CD4-positive, alpha-beta T cell treated with Interleukin-10 for 1 hour (primary cell): Measurements from ENCODE around the gene ANKMY1.
"Not testable (repeated sequence)": the region's sequence is repeated elsewhere in the genome, so short reads cannot be mapped to it uniquely, and the experiment has no call there.

Experiments
- DNase-seq: peaks from one replicate; pipeline ENCODE4 v3.0.0-alpha.2; 2020

ANKMY1 gene

DNA sequence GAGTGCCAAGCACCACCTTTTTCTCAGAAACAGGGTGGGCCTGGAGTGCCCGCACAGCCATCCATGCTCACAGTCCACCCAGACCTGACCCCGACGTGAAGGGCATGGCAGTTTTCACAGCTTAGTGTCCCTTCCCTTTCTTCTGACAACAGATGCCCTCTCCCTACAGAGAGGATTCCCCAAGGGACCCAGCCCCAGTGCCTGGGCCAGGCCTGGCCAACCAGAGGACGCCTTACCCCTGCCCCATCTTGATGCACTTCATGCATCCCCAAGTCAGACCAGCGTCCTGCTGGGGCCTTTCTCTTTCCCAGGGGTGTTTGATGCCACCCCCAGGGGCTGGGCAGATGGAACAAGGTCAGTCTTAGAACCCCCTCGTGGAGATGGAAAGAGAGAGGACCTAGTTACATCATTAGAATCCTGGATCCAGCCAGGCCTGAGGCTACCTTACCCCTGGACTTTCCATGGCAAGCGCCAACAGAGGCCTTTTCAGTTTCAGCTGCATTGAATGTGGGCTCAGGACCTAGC is 3.8 kb downstream of the ANKMY1 start:
- no peak for DNase-seq

DNA sequence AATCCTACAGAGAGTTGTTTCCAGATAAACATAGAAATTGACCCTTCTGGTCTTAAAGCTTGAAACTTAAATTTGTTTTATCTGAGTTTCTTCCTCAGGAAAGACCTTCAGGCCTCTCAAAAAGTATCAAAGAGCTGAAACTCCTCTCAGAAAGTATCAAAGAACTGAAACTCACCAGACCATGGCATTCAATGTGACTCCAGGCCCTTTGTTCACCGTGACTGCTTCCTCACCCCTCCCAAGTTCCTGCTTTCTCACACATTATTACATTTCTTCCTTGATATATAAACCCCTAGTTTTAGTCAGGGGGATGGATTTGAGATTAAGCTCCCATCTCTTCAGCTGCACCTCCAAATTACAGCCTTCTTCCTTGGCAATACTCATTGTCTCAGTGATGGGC is 6.0 kb downstream of the ANKMY1 start:
- no peak for DNase-seq

DNA sequence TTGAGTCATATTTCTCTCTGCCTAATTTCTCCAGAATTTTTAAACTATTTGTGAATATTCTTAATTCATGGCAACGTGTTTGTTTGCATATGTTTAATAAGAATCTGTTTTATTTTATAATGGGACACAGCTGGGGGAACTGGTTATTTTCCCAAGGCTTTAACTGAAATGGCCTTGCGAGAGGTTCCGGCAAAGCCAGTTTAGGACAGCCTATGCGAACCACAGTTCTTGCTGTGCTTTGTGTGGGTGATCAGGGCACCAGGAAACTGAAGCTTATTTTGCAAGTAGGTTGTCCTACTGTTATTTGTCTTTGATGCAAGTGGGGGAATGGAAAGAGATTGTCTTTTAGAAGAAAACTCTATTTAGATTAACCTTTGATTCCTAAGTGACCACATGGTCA is 6.5 kb downstream of the ANKMY1 start:
- no peak for DNase-seq

DNA sequence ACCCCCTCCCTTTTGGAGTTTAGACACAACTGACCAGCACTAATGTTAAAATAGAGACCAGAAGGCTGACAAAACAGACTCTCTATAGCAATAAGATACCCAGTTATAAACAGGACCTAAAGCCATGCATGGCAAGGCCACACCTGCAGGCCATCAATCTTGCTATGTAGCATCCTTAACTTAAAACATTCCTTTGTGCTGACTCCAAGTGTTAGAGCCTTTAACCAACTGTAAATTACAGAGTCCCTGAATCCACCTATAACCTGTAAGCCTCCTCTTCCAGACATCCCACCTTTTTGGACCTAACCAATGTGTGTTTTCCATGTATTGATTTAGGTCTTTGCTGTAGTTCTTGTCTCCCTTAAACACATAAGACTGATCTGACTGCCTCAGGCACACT is 17.9 kb downstream of the ANKMY1 start:
- no peak for DNase-seq

DNA sequence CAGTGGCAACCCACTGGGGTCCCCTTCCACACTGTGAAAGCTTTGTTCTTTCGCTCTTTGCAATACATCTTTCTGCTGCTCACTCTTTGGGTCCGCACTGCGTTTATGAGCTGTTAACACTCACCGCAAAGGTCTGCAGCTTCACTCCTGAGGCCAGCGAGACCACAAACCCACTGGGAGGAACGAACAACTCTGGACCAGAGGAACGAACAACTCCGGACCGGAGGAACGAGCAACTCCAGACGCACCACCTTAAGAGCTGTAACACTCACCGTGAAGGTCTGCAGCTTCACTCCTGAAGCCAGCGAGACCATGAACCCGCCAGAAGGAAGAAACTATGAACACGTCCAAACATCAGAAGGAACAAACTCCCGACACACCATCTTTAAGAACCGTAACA is 18.7 kb downstream of the ANKMY1 start:
- DNase-seq, result not testable (repeated sequence)

DNA sequence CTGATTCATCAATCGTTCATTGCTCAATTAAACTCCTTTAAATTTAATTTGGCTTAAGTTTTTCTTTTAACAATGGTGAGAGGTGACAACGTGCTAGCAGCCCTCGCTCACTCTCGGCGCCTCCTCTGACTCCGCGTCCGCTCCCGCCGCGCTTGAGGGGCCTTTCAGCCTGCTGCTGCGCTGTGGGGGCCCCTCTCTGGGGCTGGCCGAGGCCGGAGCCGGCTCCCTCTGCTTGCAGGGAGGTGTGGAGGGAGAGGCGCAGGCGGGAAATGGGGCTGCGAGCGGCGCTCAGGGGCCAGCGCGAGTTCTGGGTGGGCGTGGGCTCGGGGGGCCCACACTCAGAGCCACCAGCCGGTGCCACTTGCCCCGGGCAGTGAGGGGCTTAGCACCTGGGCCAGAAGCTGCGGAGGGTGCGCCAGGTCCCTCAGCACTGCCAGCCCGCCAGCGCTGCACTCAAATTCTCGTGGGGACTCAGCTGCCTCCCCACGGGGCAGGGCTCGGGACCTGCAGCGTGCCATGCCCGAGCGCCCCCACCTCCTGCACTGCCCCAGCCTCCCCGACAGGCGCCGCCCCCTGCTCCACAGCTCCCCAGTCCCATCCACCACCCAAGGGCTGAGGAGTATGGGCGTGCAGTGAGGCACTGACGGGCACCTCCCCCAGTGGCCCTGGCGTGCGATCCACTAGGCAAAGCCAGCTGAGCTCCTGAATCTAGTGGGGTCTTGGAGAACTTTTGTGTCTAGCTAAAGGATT is 19.6 kb downstream of the ANKMY1 start:
- DNase-seq, result no peak

DNA sequence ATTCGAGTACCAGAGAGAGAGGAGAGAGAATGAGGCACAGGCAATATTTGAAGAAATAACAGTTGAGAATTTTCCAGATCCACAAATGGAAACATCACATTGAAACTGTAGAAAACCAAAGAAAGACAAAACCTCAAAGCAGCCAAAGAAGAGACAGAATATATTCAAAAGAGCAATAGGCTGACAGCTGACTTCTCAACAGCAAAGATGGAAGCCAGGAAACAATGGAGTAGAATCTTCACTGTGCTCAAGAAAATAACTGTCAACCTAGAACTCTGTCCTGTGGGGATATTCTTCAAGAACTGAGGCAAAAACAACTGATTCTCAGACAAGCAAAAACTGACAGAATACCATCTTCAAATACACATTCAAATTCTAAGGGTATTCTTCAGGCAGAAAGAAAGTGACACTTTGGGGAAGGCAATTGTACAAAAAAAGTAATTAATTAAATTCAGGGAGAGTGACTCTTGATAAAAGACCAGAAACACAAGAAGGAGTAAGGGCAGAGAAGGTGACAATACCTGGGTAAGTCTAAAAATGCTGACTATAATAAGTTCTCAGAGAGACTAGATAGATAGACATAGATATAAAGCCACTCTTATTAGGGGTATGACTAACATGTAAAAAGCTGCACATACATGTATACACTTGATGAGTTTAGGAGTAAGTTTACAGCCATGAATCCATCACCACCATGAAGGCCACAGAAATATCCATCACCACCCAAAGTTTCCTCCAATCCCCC is 25.6 kb downstream of the ANKMY1 start:
- DNase-seq, result no peak

DNA sequence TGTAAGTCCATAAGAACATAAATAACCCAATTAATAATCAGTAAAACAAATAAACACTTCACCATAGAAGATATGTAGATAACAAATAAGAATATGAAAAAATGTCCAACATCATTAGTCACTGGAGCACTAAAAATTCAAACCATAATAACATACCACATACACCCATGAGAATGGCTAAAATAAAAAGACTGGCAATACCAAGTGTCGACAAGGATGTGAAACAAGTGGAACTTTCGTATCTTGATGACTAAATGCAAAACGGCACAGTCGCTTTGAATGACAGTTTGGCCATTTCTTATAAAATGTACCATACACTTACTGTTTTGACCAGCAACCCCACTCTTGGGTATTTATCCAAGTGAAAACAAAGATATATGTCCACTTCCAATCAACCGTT is 26.8 kb downstream of the ANKMY1 start:
- DNase-seq, result no peak

DNA sequence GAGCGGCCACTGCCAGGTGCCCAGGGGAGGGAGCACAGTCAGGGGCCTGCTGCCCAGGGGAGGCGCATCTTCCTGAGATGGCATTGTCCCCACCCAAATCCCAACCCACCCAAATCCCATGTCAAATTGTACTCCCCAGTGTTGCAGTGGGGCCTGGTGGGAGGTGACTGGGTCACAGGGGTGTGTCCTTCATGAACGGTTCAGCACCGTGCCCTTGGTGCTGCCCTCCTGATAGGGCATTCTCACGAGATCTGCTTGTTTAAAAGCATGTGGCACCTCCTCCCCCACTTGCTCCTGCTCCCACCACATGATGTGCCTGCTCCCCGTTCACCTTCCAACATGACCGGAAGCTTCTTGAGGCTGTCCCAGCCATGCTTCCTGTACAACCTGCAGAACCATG is 27.6 kb downstream of the ANKMY1 start:
- no peak for DNase-seq

DNA sequence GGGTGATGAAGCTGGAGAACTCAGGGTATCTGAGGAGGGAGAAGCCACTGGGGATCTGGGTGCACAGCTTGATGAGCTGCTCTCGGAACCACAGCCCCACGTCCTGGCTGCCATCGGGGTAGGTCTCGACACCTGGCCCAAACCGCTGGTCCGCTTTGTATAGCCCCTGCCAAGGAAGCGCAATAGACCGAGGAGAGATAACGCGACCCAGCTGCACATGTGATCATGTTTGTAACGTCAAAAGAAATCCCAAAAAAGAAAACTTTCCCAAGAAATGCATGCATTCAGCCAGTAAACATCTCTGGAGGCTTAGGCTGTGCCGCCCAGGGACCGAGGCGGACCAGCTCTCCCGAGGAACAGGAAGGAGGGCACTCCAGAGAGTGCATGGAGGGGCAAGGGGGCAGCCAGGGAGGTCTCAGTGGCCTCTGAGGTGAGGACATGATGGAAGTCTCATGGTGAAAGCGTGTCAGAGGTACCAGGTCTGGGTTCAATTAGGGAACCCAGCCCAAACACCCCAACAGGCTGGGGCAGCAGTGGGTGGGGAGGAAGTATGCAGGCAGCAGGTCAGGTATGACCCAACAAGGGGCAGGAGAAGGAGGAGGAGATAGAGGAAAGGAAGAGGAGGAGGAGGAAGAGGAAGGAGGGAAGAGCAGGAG is 28.3 kb downstream of the ANKMY1 start:
- DNase-seq, result no peak

DNA sequence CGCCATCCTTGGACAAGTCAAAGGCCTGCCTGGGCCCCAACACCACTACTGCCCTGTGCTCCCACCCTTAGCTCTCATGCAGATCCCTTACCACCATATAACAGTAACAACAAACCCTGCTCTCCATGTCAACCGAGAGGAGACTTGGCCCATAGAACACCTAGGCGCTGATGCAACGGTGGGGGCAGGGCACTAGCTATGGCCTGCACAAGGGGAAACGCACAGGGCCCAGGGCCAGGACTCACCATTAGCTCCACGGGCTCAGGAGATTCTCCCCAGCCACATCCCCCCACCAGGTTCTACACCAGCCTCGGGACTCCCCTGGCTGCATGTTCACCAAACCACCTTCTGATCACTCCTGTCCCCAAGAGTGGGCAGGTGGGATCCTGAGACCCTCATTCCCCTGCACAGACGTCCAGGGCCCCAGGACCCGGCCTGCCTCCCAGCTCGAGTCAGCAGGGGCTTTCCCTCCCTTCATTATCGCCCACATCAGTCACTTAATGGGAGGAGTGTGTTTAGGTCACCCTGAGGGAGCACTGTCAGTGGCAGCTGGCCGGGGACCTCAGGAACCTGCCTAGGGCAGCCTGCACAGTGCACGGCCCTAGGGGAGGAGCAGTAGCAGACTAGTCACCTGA is 29.3 kb downstream of the ANKMY1 start:
- no peak for DNase-seq

DNA sequence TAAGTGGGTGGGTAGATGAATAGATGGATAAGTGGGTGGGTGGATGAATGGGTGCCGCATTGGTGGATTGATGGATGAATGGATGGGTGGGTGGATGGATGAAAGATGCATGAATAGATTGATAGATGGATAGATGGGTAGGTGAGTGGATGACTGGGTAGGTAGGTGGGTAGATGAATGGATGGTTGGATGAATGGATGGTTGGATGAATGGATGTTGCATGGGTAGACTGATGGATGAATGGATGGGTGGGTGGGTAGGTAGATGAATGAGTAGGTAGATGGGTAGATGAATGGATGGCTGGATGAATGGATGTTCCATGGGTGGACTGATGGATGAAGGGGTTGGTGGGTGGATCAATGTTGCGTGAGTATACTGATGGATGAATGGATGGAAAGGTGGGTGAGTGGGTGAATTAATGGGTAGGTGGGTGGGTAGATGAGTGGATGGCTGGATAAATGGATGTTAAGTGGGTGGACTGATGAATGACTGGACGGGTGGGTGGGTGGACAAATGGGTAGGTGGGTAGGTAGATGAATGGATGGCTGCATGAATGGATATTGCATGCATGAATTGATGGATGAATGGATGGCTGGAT is 30.5 kb downstream of the ANKMY1 start:
- no peak for DNase-seq

DNA sequence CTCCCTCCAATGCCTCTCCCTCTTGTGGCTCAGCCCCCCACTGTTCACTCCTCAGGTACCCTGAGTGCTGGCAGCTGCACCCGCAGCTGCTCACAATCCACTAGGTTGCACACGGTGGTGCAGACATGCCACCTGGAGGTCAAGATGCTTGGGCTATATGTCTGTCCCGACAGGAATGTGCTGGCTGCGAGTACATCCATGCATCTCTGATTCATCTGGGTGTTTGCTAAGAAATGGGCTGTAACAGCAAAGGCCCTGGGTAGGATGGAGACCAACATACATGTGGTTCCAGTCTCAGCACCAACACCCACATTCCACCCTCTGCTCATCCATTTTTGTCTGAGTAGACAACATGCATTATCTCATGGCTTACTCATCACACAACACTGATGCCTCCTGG is 31.3 kb downstream of the ANKMY1 start:
- no peak for DNase-seq

DNA sequence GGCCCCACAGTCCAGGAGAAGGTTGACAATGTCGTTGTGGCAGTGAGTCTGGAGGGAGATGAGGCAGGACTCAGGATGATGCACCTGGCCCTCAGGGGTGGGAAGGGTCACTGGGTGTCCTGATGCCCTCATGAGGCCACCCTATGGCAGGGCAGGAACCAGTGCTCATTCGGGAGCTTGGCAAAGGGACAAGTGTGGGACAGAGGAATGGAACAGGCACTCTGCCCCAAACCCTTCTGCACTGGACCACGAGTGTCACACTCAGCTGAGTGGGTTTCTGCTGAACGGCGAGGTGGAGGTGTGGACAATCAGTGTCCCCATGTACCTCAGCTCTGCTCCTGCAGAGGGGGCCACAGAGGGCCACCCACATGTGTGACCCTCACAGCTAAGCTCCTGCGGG is 32.0 kb downstream of the ANKMY1 start:
- no peak for DNase-seq

DNA sequence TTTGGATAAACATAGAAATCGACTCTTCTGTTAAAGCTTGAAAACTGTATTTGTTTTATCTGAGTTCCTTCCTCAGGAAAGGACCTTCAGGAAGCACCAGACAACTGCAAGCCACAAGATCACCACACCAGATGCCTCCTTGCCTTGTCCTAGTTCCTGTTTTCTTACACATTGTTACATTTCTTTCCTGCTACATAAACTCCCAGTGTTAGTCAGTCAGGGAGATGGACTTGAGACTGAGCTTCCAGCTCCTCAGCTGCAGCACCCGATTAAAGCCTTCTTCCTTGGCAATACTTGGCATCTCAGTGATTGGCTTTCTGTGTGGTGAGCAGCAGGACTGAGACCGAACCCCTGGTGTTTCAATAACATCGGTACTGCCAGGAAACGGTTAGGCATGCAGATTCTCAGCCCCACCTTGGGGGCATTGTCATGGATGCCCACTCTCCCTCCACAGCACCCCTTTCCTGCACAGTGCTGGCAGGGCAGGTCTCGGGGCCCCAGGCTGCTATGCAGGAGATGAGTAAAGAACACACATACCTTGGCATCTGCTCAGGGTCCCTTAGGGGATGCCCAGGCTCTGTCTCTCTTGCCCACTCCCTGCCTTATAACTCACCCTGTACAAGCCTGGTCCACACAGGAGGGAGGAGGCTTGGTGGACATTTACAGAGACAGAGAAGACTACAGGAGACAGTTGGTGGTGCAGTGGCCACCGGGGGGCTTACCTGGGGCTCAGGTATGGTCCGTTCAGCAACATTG is 32.6 kb downstream of the ANKMY1 start:
- no peak for DNase-seq

DNA sequence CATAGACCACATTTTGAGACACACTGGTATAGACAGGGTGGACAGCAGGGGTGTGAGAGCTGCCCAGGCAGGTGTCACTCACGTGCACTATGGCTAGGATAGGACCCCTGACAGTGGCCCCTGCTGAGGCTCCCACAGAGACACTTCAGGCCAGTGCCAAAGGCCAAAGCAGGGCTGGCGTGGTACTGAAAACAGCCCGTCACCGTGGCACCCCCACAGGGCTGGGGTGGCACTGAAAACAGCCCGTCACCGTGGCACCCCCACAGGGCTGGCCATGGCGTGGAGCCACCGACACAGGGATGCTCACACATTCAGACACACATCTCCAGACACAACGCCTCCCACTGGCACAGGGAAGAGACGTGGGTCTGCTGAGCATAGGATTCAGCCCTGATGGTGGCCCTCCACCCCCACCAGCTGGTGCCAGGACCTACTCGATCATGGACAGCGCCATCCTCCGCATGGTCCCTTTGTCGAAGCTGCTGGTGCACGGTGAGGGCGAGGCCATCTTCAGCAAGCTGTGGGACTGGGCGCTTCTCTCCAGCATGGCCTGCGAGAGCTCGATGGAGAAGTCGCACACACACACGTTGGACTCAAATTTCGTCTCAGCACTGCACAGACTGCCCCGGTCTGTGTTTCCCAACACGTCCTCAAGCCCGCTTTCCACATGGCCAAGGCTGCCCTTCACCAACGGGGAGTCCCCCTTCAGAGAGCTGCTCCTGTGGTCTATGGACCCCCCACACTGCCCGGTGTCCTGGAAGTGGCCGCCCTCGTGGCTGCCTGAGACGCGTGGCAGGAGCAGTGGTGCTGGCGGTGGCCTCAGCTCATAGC is 34.1 kb downstream of the ANKMY1 start:
- DNase-seq, result no peak

DNA sequence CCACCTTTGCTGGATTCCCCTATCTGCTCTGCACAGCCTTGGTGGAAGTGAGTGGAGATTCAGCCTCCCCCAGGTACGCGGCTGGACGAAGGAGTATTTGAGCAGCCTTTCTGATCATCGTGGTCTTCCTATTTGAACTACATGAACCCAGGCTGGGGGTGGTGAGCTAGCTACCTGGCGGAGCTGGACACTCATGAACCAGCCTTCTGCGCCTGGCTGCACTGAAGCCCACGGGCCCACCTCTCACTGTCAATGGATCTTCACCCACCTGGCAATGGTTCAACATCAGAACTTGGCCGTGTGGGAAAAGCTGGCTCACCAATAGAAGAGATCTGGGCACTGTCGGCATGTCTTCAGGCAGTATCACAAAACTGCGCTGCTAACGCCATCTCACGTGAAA is 35.4 kb downstream of the ANKMY1 start:
- no peak for DNase-seq

DNA sequence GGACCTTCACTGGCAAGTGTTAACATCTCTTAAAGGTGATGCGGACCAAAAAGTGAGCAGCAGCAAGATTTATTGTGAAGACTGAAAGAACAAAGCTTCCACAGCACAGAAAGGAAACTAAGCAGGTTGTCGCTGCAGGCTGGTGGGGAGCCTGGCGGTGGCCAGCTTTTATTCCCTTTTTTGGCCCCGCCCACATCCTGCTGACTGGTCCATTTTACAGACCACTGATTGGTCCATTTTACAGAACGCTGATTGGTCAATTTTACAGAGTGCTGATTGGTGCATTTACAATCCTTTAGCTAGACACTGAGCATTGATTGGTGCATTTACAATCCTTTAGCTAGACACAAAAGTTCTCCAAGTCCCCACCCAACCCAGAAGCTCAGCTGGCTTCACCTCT is 35.9 kb downstream of the ANKMY1 start:
- DNase-seq, result peak; percentile 5

DNA sequence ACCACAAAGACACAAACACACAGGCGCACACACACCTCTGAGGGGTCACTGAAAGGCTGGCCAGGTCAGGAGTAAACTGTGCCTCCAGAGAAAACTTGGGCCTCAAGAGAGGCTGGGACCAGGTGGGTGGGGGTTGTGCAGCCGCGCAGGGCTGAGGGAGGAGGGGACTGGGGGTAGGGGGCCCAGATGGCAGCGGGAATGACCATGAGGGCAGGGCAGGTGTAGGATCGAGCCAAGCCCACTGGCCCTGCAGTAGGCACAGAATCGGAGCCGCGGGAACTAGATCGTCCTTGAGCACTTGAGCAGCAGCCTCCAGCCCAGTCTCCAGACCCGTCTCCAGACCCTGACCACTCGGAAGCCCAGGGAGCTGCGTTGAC is 36.8 kb downstream of the ANKMY1 start:
- DNase-seq, result no peak

DNA sequence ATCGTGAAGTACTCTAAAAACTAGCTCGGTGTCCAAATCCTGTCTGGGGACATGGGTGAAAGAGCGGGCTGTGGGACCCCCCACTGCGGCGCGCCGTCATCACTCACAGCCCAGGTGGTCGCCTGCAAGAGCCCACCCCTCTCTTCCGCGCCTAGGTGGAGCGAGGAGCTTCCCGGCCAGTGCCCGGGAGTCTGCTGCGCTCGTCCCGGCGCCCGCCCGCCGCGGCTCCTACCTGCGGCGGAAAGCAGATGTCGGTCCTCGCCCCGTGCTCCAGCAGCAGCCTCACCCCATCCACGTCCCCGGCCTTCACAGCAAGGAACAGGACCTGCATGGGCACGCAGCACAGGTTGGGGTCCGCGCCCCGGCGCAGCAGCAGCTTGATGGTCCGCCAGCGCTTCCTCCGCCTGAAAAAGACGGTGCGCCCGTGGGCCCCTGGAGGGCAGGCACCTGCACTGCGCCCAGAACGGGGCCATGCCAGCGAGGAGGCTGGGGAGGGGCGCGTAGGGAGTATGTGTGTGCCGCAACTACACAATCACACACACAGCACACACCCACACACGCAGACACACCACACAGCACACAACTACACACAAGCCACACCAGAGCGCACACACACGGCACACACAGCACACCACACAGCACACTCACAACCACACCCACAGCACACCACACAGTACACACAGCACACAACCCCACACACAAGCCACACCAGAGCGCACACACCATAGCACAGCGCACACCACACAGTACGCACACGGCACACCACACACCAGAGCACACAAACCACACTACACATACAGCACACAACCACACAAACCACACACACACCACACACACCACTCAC is 37.4 kb downstream of the ANKMY1 start:
- DNase-seq, result no peak
